Measurements from ENCODE around the gene MYO5C. TPM values are rescaled to one million over a fixed set of nuclear protein-coding genes. Genes with fewer than 3 reads are reported as not detected.

The MYO5C gene
- total and polyA plus RNA-seq, 2 of the 13 experiments (the other 11 are each of a cell fraction or from before 2014, with no cell fraction given): 15.7 to 23.7 TPM

DNA sequence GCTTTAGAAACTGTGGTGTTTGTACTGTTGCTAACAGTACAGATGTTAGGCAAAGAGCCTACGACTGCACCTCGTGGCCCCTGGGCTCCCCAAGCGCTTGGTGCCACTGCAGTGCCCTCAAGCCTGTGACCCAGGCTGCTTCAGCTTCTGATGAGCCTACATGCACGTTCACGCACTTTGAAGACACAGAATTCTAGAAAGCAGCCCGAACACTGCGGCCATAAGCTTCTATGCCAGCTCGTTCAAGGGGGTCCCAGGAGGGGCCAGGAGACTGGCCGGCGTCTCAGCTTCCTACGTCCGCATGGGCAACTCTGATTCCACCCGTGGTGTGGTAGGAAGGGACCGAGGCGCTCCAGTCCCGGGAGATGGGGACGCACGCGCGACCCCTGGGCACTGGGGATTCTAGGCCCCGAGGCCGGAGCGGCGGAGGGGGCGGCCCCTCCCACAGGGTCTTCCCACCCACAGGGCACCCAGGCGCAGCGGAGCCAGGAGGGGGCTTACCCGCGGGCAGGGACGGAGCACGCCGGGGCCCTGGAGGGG, 653 bp downstream of the MYO5C start:
- peak; percentile 60 for FAIRE-seq
- ChIA-PET POLR2A (interaction anchor here (1.0 to 1.9 kb wide), 2 partner anchors 14 to 46 kb away, joined by 4 to 7 read pairs; no protein-coding TSS in a partner anchor), CTCF (ENCODE audit: low intra/inter-chr PET ratio, low total read pairs) (no interaction called here)
- Histone ChIP-seq H3K79me2 (ENCODE audit: insufficient read depth, low read length) (peaks cover 37% of the 10 kb centered on the region), H3K4me2 (ENCODE audit: low read depth, low read length) (peak overlapping the region; percentile 85), H3K9ac (ENCODE audit: insufficient read depth, low read depth, low read length) (peak overlapping the region; percentile 81), H3K9me3 (ENCODE audit: low read length) (no peaks in the 10 kb centered on the region), H4K20me1 (ENCODE audit: insufficient read depth, low read length) (no peaks in the 10 kb centered on the region), H3K36me3 (replicated peaks in 1 of 2; ENCODE audit: control insufficient read depth in 1 of 2, insufficient read depth in 2 of 2, low read length in 2 of 2) (peaks cover 0 to 7% of the 10 kb centered on the region in 2 experiments; a peak in 1 of 5 replicates), H3K4me1 (ENCODE audit: insufficient read depth, low read length) (peaks cover 51% of the 10 kb centered on the region), H2AFZ (ENCODE audit: low read length) (no peak overlapping the region), H3K4me3 (replicated peaks in 1 of 3; ENCODE audit: insufficient read depth in 1 of 3, low read depth in 2 of 3, low read length in 3 of 3) (peak overlapping the region; percentile 68 to 87 (median 71)), H3K27ac (ENCODE audit: extremely low read length, insufficient read depth, low read length) (peak overlapping the region; percentile 70), H3K27me3 (ENCODE audit: control insufficient read depth in 1 of 2, insufficient read depth in 2 of 2, low read length in 2 of 2) (no peaks in the 10 kb centered on the region)
- in situ Hi-C loops (cut with HindIII; ENCODE audit: extremely low pct_ligation_motif_present, low pct_unique_long_range_greater_than_20kb): no loop called here
- ATAC-seq: peak; percentile 71
- DNase-seq (ENCODE audit: low spot score): peak; percentile 47
- intact Hi-C loops (cut with micrococcal nuclease; ENCODE audit: unreplicated experiment): loop anchor here (2.0 kb wide), 1 partner anchor 38 kb away; no protein-coding TSS in a partner anchor
- no TSS peak for BruUV-seq (replicated peaks)
- 2% methylated on average over 7 of the region's 32 CpGs for WGBS (ENCODE audit: low lambda C conversion rate)
- TF ChIP-seq ZFP41 (CRISPR knock-in tag; IDR thresholded peaks at IDR 0.05; ENCODE audit: borderline replicate concordance) (0 out of 2 replicates have a peak, but pooled peaks have one; percentile 9), HMG20B (CRISPR knock-in tag; conservative IDR thresholded peaks at IDR 0.05) (0 out of 2 replicates have a peak, but pooled peaks have one; percentile 34), SATB2 (CRISPR knock-in tag; IDR thresholded peaks at IDR 0.05) (0 out of 2 replicates have a peak, but pooled peaks have one; percentile 20), ZNF460 (CRISPR knock-in tag; IDR thresholded peaks at IDR 0.05; ENCODE audit: borderline replicate concordance) (no peak), IKZF4 (CRISPR knock-in tag; IDR thresholded peaks at IDR 0.05; ENCODE audit: borderline replicate concordance, low read depth, not compliant biosample characterization) (peak; percentile 48), HOXD1 (CRISPR knock-in tag; IDR thresholded peaks at IDR 0.05) (no peak), JUN (CRISPR knock-in tag; IDR thresholded peaks at IDR 0.05) (no peak), IRX3 (CRISPR knock-in tag; IDR thresholded peaks at IDR 0.05; ENCODE audit: borderline replicate concordance, low read depth) (no peak), ZNF367 (CRISPR knock-in tag; IDR thresholded peaks at IDR 0.05; ENCODE audit: borderline replicate concordance) (no peak), LCORL (IDR thresholded peaks at IDR 0.05) (no peak), LCORL (CRISPR knock-in tag; IDR thresholded peaks at IDR 0.05) (no peak), MTA1 (CRISPR knock-in tag; IDR thresholded peaks at IDR 0.05; ENCODE audit: borderline replicate concordance) (no peak), ZNF549 (CRISPR knock-in tag; IDR thresholded peaks at IDR 0.05) (no peak), RFXAP (CRISPR knock-in tag; IDR thresholded peaks at IDR 0.05; ENCODE audit: borderline replicate concordance) (0 out of 2 replicates have a peak, but pooled peaks have one; percentile 0)
- TF ChIP-seq, protein P1, sequence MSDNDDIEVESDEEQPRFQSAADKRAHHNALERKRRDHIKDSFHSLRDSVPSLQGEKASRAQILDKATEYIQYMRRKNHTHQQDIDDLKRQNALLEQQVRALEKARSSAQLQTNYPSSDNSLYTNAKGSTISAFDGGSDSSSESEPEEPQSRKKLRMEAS (IDR thresholded peaks at IDR 0.05): peak; percentile 61; the same call in 1 of the 2 replicates
- TF ChIP-seq, protein P2, sequence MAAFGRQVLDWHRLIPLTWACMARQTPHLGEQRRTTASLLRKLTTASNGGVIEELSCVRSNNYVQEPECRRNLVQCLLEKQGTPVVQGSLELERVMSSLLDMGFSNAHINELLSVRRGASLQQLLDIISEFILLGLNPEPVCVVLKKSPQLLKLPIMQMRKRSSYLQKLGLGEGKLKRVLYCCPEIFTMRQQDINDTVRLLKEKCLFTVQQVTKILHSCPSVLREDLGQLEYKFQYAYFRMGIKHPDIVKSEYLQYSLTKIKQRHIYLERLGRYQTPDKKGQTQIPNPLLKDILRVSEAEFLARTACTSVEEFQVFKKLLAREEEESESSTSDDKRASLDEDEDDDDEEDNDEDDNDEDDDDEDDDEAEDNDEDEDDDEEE (CRISPR knock-in tag; IDR thresholded peaks at IDR 0.05): 0 out of 2 replicates have a peak, but pooled peaks have one; percentile 37
- TF ChIP-seq, protein P3, sequence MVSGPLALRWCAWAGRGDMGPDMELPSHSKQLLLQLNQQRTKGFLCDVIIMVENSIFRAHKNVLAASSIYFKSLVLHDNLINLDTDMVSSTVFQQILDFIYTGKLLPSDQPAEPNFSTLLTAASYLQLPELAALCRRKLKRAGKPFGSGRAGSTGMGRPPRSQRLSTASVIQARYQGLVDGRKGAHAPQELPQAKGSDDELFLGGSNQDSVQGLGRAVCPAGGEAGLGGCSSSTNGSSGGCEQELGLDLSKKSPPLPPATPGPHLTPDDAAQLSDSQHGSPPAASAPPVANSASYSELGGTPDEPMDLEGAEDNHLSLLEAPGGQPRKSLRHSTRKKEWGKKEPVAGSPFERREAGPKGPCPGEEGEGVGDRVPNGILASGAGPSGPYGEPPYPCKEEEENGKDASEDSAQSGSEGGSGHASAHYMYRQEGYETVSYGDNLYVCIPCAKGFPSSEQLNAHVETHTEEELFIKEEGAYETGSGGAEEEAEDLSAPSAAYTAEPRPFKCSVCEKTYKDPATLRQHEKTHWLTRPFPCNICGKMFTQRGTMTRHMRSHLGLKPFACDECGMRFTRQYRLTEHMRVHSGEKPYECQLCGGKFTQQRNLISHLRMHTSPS (CRISPR knock-in tag; IDR thresholded peaks at IDR 0.05; ENCODE audit: low read depth): peak; percentile 27; the same call in 1 of the 2 replicates
- TF ChIP-seq, protein P4, sequence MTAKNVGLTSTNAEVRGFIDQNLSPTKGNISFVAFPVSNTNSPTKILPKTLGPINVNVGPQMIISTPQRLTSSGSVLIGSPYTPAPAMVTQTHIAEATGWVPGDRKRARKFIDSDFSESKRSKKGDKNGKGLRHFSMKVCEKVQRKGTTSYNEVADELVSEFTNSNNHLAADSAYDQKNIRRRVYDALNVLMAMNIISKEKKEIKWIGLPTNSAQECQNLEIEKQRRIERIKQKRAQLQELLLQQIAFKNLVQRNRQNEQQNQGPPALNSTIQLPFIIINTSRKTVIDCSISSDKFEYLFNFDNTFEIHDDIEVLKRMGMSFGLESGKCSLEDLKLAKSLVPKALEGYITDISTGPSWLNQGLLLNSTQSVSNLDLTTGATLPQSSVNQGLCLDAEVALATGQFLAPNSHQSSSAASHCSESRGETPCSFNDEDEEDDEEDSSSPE (CRISPR knock-in tag; IDR thresholded peaks at IDR 0.05): 0 out of 2 replicates have a peak, but pooled peaks have one; percentile 31
- TF ChIP-seq, protein P5, sequence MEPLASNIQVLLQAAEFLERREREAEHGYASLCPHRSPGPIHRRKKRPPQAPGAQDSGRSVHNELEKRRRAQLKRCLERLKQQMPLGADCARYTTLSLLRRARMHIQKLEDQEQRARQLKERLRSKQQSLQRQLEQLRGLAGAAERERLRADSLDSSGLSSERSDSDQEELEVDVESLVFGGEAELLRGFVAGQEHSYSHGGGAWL (CRISPR knock-in tag; IDR thresholded peaks at IDR 0.05): no peak
- TF ChIP-seq, protein P6, sequence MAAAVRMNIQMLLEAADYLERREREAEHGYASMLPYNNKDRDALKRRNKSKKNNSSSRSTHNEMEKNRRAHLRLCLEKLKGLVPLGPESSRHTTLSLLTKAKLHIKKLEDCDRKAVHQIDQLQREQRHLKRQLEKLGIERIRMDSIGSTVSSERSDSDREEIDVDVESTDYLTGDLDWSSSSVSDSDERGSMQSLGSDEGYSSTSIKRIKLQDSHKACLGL (CRISPR knock-in tag; IDR thresholded peaks at IDR 0.05): peak; percentile 7; the same call in 1 of the 2 replicates
